Cardiac muscle cell (in vitro differentiated cells and primary cell): ENCODE results near the gene CPED1. TPM values are rescaled to one million over a fixed set of nuclear protein-coding genes. Genes with fewer than 3 reads are reported as not detected.
"Not testable (repeated sequence)": the region's sequence is repeated elsewhere in the genome, so short reads cannot be mapped to it uniquely, and the experiment has no call there.

Experiments used
- DNase-seq, 2 donors: peaks; one replicate each; pipeline versions ENCODE4 v3.0.0 to v3.0.0-alpha.2; 2010 to 2017; ENCODE audit warnings: low read depth in 1 of 2, low spot score in 1 of 2
- H3K27ac ChIP-seq: fragments of 200-600 bp; sonication (generic); 2 replicates; pipeline ENCODE4 v1.5.1; 2016
- H3K27me3 ChIP-seq: fragments of 200-600 bp; sonication (generic); 2 replicates; pipeline ENCODE4 v1.6.0; 2016; ENCODE audit warnings: control low read depth
- H3K36me3 ChIP-seq: fragments of 200-600 bp; sonication (generic); 2 replicates; pipeline ENCODE4 v1.5.1; 2016; ENCODE audit warnings: control low read depth
- H3K4me1 ChIP-seq: fragments of 200-600 bp; sonication (generic); 2 replicates; pipeline ENCODE4 v1.8.1; 2017; ENCODE audit warnings: low read depth, mild to moderate bottlenecking, mixed run types
- H3K4me3 ChIP-seq: fragments of 200-600 bp; sonication (generic); 2 replicates; pipeline ENCODE4 v1.5.1; 2016; ENCODE audit warnings: mild to moderate bottlenecking
- H3K9me3 ChIP-seq: fragments of 200-600 bp; sonication (generic); 2 replicates; pipeline ENCODE4 v1.5.1; 2017; ENCODE audit warnings: low read depth, mild to moderate bottlenecking, control low read depth
- CTCF ChIP-seq: IDR thresholded peaks from 2 replicates; pipeline ENCODE4 v1.5.1; 2012; ENCODE audit warnings: low read depth, mild to moderate bottlenecking, low read length
- polyA plus RNA-seq: library from polyadenylated mRNA; unstranded; fragments of >200 nt; fragmentation: Nextera tagmentation; extraction: Ambion mirVana; gene quantifications from 2 replicates; pipeline ENCODE4 v1.2.1, GENCODE V29; 2016
- total RNA-seq: library from RNA; depleted of rRNA; stranded (reverse); fragments of >200 nt; gene quantifications from 2 replicates; pipeline ENCODE4 v1.2.3, GENCODE V29; 2016

CPED1 gene
- total and polyA plus RNA-seq, 2 experiments from 2014 or later: 0.67 to 3.2 TPM

GRCh38 chr7:121219026-121219425 is 230.5 kb downstream of the CPED1 start:
- H3K9me3 ChIP-seq: no peaks in the 10 kb centered on the region
- TF ChIP-seq CTCF: no peak
- no peaks in the 10 kb centered on the region for H3K27me3 ChIP-seq
- H3K4me1 ChIP-seq: no peaks in the 10 kb centered on the region
- DNase-seq: no peak
- no peaks in the 10 kb centered on the region for H3K36me3 ChIP-seq
- H3K27ac ChIP-seq: no peak overlapping the region
- no peak overlapping the region for H3K4me3 ChIP-seq

- not testable (repeated sequence) for DNase-seq, H3K9me3 ChIP-seq
These were observed 232.6 kb downstream of the CPED1 start for GRCh38 chr7:121221108-121221507.

GRCh38 chr7:121228779-121229178 is 240.3 kb downstream of the CPED1 start:
- no peak for TF ChIP-seq CTCF
- Histone ChIP-seq H3K27ac (no peak overlapping the region), H3K27me3 (no peaks in the 10 kb centered on the region), H3K4me1 (no peaks in the 10 kb centered on the region), H3K36me3 (no peaks in the 10 kb centered on the region), H3K4me3 (no peak overlapping the region), H3K9me3 (no peaks in the 10 kb centered on the region)
- DNase-seq: no peak

More at GRCh38 chr7:121221108-121221507, 232.6 kb downstream of the CPED1 start:
- not testable (repeated sequence) for H3K27ac ChIP-seq, H3K4me3 ChIP-seq, H3K36me3 ChIP-seq, H3K27me3 ChIP-seq, H3K4me1 ChIP-seq

- no peak overlapping the region for H3K4me3 ChIP-seq
- no peaks in the 10 kb centered on the region for H3K9me3 ChIP-seq
- H3K4me1 ChIP-seq: no peaks in the 10 kb centered on the region
- no peaks in the 10 kb centered on the region for H3K27me3 ChIP-seq
- peak in 1 of 2 donors; percentile 10 for DNase-seq
- no peak for TF ChIP-seq CTCF
- H3K27ac ChIP-seq: no peak overlapping the region
- H3K36me3 ChIP-seq: no peaks in the 10 kb centered on the region
These were observed 246.7 kb downstream of the CPED1 start for GRCh38 chr7:121235201-121235600.

- no peak for TF ChIP-seq CTCF
- DNase-seq: no peak
- H3K4me1 ChIP-seq: no peaks in the 10 kb centered on the region
- no peak overlapping the region for H3K4me3 ChIP-seq
- no peaks in the 10 kb centered on the region for H3K9me3 ChIP-seq
- H3K27ac ChIP-seq: no peak overlapping the region
- no peaks in the 10 kb centered on the region for H3K36me3 ChIP-seq
- H3K27me3 ChIP-seq: no peaks in the 10 kb centered on the region
These were observed 249.1 kb downstream of the CPED1 start for GRCh38 chr7:121237601-121238000.

- Histone ChIP-seq H3K27ac (no peak overlapping the region), H3K9me3 (no peaks in the 10 kb centered on the region), H3K36me3 (no peaks in the 10 kb centered on the region), H3K27me3 (no peaks in the 10 kb centered on the region), H3K4me3 (no peak overlapping the region), H3K4me1 (no peaks in the 10 kb centered on the region)
- no peak for TF ChIP-seq CTCF
- DNase-seq: no peak
These were observed 255.8 kb downstream of the CPED1 start for GRCh38 chr7:121244120-121244870.

- not testable (repeated sequence) for H3K4me3 ChIP-seq, H3K36me3 ChIP-seq, H3K9me3 ChIP-seq, H3K4me1 ChIP-seq, H3K27me3 ChIP-seq, DNase-seq, H3K27ac ChIP-seq
These were observed 262.9 kb downstream of the CPED1 start for GRCh38 chr7:121251367-121251766.

GRCh38 chr7:121252523-121253235 is 264.2 kb downstream of the CPED1 start:
- DNase-seq, H3K9me3 ChIP-seq, H3K36me3 ChIP-seq, H3K4me1 ChIP-seq, H3K27ac ChIP-seq, H3K27me3 ChIP-seq, H3K4me3 ChIP-seq: not testable (repeated sequence)
